BLaER1 (cell line): Measurements from ENCODE around the gene GPR39.
"Not testable (repeated sequence)": the region's sequence is repeated elsewhere in the genome, so short reads cannot be mapped to it uniquely, and the experiment has no call there.

Experiments used
- H3K27ac ChIP-seq: shearing (Covaris generic); formaldehyde crosslinking; 2 replicates; pipeline ENCODE4 v1.8.1; 2022
- H3K27me3 ChIP-seq: shearing (Covaris generic); formaldehyde crosslinking; 2 replicates; pipeline ENCODE4 v1.8.1; 2022
- H3K36me3 ChIP-seq: shearing (Covaris generic); formaldehyde crosslinking; 2 replicates; pipeline ENCODE4 v1.8.1; 2022
- H3K4me1 ChIP-seq: shearing (Covaris generic); formaldehyde crosslinking; 2 replicates; pipeline ENCODE4 v1.8.1; 2022
- H3K4me2 ChIP-seq: shearing (Covaris generic); formaldehyde crosslinking; 2 replicates; pipeline ENCODE4 v1.8.1; 2022
- H3K4me3 ChIP-seq: shearing (Covaris generic); formaldehyde crosslinking; 2 replicates; pipeline ENCODE4 v1.8.1; 2022
- H3K9ac ChIP-seq: shearing (Covaris generic); formaldehyde crosslinking; 2 replicates; pipeline ENCODE4 v1.8.1; 2022
- H3K9me3 ChIP-seq: shearing (Covaris generic); formaldehyde crosslinking; 2 replicates; pipeline ENCODE4 v1.8.1; 2022
- H4K20me1 ChIP-seq: shearing (Covaris generic); formaldehyde crosslinking; 2 replicates; pipeline ENCODE4 v1.8.1; 2022
- Cebpa-rat ChIP-seq: shearing (Covaris generic); IDR thresholded peaks from 2 replicates; pipeline ENCODE4 v1.8.1; 2022

GPR39 gene

DNA sequence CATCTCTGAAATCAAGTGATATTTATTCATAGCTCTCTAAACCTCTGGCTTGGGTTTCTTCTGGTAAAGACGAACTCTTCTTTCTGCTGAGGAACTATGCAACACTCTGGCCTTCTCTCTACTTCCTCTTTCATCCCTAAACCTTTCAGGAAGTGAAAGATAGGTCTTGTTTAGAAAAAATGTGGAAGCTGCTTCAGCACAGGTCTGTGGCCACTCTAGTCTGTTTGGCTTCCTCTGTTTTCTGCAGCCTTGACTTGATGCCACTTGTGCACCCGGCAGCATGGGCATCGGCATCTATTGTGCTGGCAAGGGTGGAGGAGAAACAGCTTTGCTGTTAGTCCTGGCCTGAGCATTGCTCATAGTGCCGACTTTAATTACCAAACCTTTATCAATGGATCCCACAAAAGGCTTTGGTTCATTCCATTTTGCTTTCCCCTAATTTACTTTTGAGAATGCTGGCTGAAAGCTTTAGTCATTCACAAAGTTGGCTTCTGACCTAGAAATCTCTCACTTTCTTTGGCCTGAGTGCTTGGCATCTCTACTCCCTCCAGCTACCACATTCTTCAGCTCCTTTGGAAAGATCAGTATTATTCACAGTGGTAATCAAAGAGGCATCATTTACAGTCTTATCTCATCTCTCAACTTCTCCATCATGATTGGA lies 32.0 kb upstream of the GPR39 start:
- Histone ChIP-seq H3K9me3 (peaks cover 5% of the 10 kb centered on the region; the same call in 1 of the 2 replicates), H3K36me3 (no peaks in the 10 kb centered on the region), H3K9ac (no peak overlapping the region), H3K4me2 (no peak overlapping the region), H3K4me3 (no peak overlapping the region), H4K20me1 (no peaks in the 10 kb centered on the region), H3K4me1 (peaks cover 7% of the 10 kb centered on the region; the same call in 1 of the 2 replicates), H3K27ac (no peak overlapping the region), H3K27me3 (no peaks in the 10 kb centered on the region)
- no peak for TF ChIP-seq Cebpa-rat

- TF ChIP-seq Cebpa-rat, result no peak
- Histone ChIP-seq H3K4me2 (no peak overlapping the region), H3K27me3 (no peaks in the 10 kb centered on the region), H3K36me3 (no peaks in the 10 kb centered on the region), H3K9ac (no peak overlapping the region), H3K4me1 (peaks cover 7% of the 10 kb centered on the region; the same call in 1 of the 2 replicates), H4K20me1 (no peaks in the 10 kb centered on the region), H3K9me3 (0 out of 2 replicates have a peak, but pooled peaks cover 5% of the 10 kb centered on the region), H3K4me3 (no peak overlapping the region), H3K27ac (no peak overlapping the region)
These were observed 29.5 kb upstream of the GPR39 start for GRCh38 chr2:132387126-132387525.

DNA sequence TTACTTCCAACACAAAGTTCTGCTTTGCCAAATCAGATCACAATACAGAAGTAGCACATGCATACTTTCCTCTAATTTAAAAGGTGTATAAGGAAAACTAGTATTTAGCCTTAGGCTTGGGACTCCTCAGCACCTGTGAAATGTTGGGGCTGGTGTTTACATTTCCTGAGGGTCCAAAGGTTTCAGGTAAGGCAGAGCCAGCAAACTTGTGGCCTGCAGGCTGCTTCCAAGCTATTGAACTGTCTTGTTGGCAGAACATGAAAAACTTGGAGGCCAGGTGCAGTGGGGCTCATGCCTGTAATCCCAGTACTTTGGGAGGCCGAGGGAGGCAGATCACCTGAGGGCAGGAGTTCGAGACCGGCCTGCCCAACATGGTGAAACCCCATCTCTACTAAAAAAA lies 26.5 kb upstream of the GPR39 start:
- Histone ChIP-seq H3K27me3 (no peaks in the 10 kb centered on the region), H3K4me2 (no peak overlapping the region), H3K4me1 (no peaks in the 10 kb centered on the region), H3K9ac (no peak overlapping the region), H3K4me3 (no peak overlapping the region), H4K20me1 (no peaks in the 10 kb centered on the region), H3K27ac (no peak overlapping the region), H3K9me3 (0 out of 2 replicates have a peak, but pooled peaks cover 5% of the 10 kb centered on the region), H3K36me3 (no peaks in the 10 kb centered on the region)
- TF ChIP-seq Cebpa-rat, result no peak

DNA sequence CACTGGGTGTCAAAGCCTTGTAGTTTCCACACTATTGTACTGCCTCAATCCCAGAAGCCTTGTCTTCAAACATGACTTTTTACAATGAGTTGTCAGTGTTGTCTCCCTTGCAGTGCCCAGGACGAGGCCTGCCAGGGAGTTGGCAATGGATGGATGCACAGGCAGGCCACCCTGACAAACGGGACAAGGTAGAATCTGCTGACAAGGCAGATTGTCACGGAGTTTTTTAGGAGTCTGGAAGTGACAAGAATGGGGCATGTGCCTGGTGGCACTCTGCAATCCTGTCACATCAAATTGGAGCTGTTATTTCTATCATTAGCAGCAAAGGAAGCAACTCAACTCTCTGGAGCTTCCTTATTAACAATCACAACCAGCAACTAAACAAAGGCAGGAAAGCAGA lies 25.2 kb upstream of the GPR39 start:
- Histone ChIP-seq H3K4me1 (no peaks in the 10 kb centered on the region), H3K27me3 (no peaks in the 10 kb centered on the region), H3K9ac (no peak overlapping the region), H3K9me3 (0 out of 2 replicates have a peak, but pooled peaks cover 5% of the 10 kb centered on the region), H3K4me2 (no peak overlapping the region), H3K36me3 (no peaks in the 10 kb centered on the region), H4K20me1 (no peaks in the 10 kb centered on the region), H3K27ac (no peak overlapping the region), H3K4me3 (no peak overlapping the region)
- TF ChIP-seq Cebpa-rat, result no peak

DNA sequence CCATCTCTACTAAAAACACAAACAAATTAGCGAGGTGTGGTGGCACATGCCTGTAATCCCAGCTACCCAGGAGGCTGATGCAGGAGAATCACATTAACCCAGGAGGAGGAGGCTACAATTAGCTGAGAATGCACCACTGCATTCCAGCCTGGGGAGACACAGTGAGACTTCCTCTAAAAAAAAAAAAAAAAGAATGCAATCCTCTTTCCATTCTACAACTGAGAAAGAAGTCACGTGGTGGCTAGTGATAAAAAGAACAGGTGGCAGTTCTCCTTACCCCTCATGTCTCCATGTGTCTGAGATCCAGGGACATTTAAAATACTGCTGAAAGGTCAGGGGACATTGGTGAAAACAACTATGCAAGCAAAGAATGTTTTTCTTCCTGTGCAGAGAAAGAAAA lies 24.4 kb upstream of the GPR39 start:
- no peak for TF ChIP-seq Cebpa-rat
- Histone ChIP-seq H3K4me2 (no peak overlapping the region), H3K27ac (no peak overlapping the region), H4K20me1 (no peaks in the 10 kb centered on the region), H3K9me3 (0 out of 2 replicates have a peak, but pooled peaks cover 5% of the 10 kb centered on the region), H3K9ac (no peak overlapping the region), H3K36me3 (no peaks in the 10 kb centered on the region), H3K4me1 (no peaks in the 10 kb centered on the region), H3K4me3 (no peak overlapping the region), H3K27me3 (no peaks in the 10 kb centered on the region)

GRCh38 chr2:132392879-132393278 lies 23.7 kb upstream of the GPR39 start:
- no peak overlapping the region for H3K4me3 ChIP-seq
- no peak overlapping the region for H3K27ac ChIP-seq
- no peaks in the 10 kb centered on the region for H3K4me1 ChIP-seq
- 0 out of 2 replicates have a peak, but pooled peaks cover 5% of the 10 kb centered on the region for H3K9me3 ChIP-seq
- no peak overlapping the region for H3K4me2 ChIP-seq
- no peaks in the 10 kb centered on the region for H3K27me3 ChIP-seq
- no peak overlapping the region for H3K9ac ChIP-seq
- no peaks in the 10 kb centered on the region for H3K36me3 ChIP-seq
- H4K20me1 ChIP-seq, result no peaks in the 10 kb centered on the region
- no peak for TF ChIP-seq Cebpa-rat

DNA sequence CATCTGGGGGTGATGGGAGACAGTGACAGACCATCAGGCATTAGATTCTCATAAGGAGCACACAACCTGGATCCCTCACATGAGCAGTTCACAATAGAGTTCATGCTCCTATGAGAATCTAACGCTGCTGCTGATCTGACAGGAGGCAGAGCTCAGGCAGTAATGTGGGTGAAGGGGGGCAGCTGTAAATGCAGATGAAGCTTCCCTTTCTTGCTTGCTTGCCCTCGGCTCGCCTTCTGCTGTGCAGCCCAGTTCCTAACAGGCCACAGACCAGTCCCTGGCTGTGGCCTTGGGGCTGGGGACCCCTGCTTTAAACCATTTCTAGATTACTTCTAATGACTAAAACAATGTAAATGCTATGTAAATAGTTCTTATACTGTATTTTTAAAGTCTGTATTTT lies 19.6 kb upstream of the GPR39 start:
- H3K4me2 ChIP-seq, H3K27me3 ChIP-seq, H3K4me3 ChIP-seq, H3K36me3 ChIP-seq, H3K9me3 ChIP-seq, H3K4me1 ChIP-seq, H3K9ac ChIP-seq, H3K27ac ChIP-seq, H4K20me1 ChIP-seq: not testable (repeated sequence)

DNA sequence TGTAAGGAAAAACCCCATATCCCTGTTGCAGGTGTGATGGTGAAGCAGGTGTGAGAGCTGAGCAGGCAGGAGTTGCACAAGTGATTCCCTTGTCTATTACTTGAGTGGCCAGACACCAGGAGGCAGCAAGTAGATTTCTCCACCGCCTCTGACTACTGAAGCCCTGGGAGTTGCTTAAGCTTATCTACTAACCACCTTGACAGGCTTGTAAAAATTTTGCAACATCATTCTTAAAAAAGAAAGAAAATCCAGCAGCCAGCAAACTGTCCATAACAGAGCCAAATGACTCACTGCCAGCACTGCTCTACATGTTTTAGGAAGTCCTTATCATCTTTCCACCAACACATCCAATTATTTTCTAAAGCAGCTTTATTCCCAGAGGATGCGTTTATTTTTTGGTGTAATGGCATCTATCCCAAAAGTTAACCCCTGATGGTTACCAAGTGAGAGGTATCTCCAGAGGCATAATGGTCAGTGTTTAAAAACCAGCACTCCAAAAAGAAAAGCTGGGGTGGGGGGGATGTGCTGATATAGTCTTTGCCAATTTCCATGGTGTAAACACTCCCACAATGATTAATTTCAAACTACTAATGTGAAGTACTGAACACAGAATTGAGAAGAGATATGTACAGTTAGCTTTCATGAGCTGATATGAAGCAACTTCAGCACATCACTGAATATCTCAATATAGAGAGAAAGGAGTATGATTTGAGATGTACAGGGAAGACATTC lies 16.3 kb upstream of the GPR39 start:
- Histone ChIP-seq H3K9ac (no peak overlapping the region), H3K9me3 (0 out of 2 replicates have a peak, but pooled peaks cover 2% of the 10 kb centered on the region), H3K27ac (no peak overlapping the region), H3K27me3 (no peaks in the 10 kb centered on the region), H3K4me3 (no peak overlapping the region), H4K20me1 (no peaks in the 10 kb centered on the region), H3K36me3 (no peaks in the 10 kb centered on the region), H3K4me2 (no peak overlapping the region), H3K4me1 (no peaks in the 10 kb centered on the region)
- no peak for TF ChIP-seq Cebpa-rat

DNA sequence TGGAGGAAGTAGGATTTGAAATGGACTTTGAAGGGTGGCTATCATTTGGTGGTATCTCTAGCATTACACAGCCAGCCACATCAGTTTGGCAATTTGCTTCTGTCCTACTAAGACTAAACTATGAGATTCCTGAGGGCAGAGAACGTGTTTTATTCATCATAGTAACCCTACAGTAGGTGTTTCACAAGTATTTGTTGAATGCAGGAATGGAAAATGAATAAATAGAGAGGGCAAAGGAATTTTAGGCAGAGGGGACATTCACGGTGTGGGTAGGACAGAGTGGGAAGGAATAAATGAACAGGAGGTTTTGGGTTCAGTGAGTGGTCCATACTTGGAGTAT lies 15.7 kb upstream of the GPR39 start:
- Histone ChIP-seq H3K36me3 (no peaks in the 10 kb centered on the region), H3K9ac (no peak overlapping the region), H3K4me3 (no peak overlapping the region), H3K4me2 (no peak overlapping the region), H4K20me1 (no peaks in the 10 kb centered on the region), H3K9me3 (peaks cover 6% of the 10 kb centered on the region), H3K27ac (no peak overlapping the region), H3K4me1 (peaks cover 2% of the 10 kb centered on the region), H3K27me3 (no peaks in the 10 kb centered on the region)
- no peak for TF ChIP-seq Cebpa-rat

- Histone ChIP-seq H4K20me1 (no peaks in the 10 kb centered on the region), H3K4me3 (no peak overlapping the region), H3K4me1 (peaks cover 6% of the 10 kb centered on the region), H3K9ac (no peak overlapping the region), H3K4me2 (no peak overlapping the region), H3K9me3 (peaks cover 9% of the 10 kb centered on the region), H3K27me3 (no peaks in the 10 kb centered on the region), H3K27ac (no peak overlapping the region), H3K36me3 (no peaks in the 10 kb centered on the region)
- TF ChIP-seq Cebpa-rat, result no peak
These were observed 15.3 kb upstream of the GPR39 start for GRCh38 chr2:132401326-132401725.
